Heart left ventricle (tissue), 16 donors: Measurements from ENCODE around the gene SLC22A14. TPM values are rescaled to one million over a fixed set of nuclear protein-coding genes. Genes with fewer than 3 reads are reported as not detected.

Experiments used
- ATAC-seq, 4 donors: fragments of 200-7000 bp; cut with Tn5 transposase; one replicate each; pipeline ENCODE4 v1.9.1; 2020 to 2022; ENCODE audit warnings: moderate library complexity in 4 of 4, mild to moderate bottlenecking in 3 of 4, moderate number of reproducible peaks in 1 of 4
- DNase-seq, 5 donors: peaks; one replicate each; pipeline ENCODE4 v3.0.0-alpha.2; 2020
- H3K27ac ChIP-seq, 12 donors: fragments of 200-600 bp; sonication (generic) in 4 of 12; one replicate each; pipeline versions ENCODE4 v1.5.0 to v1.8.0; 2016 to 2022; ENCODE audit warnings: mild to moderate bottlenecking in 2 of 12
- H3K27me3 ChIP-seq, 9 donors: fragments of 200-600 bp; sonication (generic) in 2 of 9; one replicate each; pipeline versions ENCODE4 v1.5.1 to v1.8.0; 2016 to 2022; ENCODE audit warnings: mild to moderate bottlenecking in 3 of 9
- H3K36me3 ChIP-seq, 9 donors: fragments of 200-600 bp; sonication (generic) in 2 of 9; one replicate each; pipeline versions ENCODE4 v1.5.0 to v1.8.0; 2018 to 2022; ENCODE audit warnings: mild to moderate bottlenecking in 2 of 9
- H3K4me1 ChIP-seq, 12 donors: fragments of 200-600 bp; sonication (generic) in 4 of 12; one replicate each; pipeline versions ENCODE4 v1.5.0 to v1.8.0; 2016 to 2022; ENCODE audit warnings: mild to moderate bottlenecking in 3 of 12
- H3K4me3 ChIP-seq, 12 donors: fragments of 200-600 bp; sonication (generic) in 4 of 12; one replicate each; pipeline versions ENCODE4 v1.5.0 to v1.8.0; 2017 to 2022; ENCODE audit warnings: mild to moderate bottlenecking in 9 of 12, moderate library complexity in 4 of 12
- H3K9me3 ChIP-seq, 12 donors: fragments of 200-600 bp; sonication (generic) in 4 of 12; one replicate each; pipeline versions ENCODE4 v1.5.0 to v1.8.0; 2016 to 2022; ENCODE audit warnings: mild to moderate bottlenecking in 1 of 12
- POLR2A ChIP-seq, 2 donors: fragments of 450-650 bp; IDR thresholded peaks; one replicate each; pipeline ENCODE4 v1.6.1; 2017; ENCODE audit warnings: antibody characterized with exemption in 2 of 2, mild to moderate bottlenecking in 2 of 2, moderate library complexity in 2 of 2
- WGBS, 4 donors: extraction: QIAGEN DNeasy Blood & Tissue Kit in 2 of 4; methylation state at CpG; one replicate each; pipeline versions ENCODE4 v1.1.5 to v1.1.7; 2013 to 2018; 5-methylcytosine and 5-hydroxymethylcytosine counted together
- intact Hi-C, 10 donors: fragments of 100-400 bp; cut with DNase I; formaldehyde crosslinking; loops; one replicate each; pipeline versions ENCODE4 v1.11.1 to v1.14.2; 2022
- polyA plus RNA-seq, 2 donors: library from polyadenylated mRNA; stranded (reverse); fragments of 200-250 nt; gene quantifications; one replicate each; pipeline ENCODE4 v1.2.3, GENCODE V29; 2013
- total RNA-seq, 9 donors: library from RNA; depleted of rRNA in 2 of 9; stranded (reverse); fragments of >200 nt in 2 of 9; fragmentation: NEBNext Ultra II Directional in 3 of 9; extraction: Animal tissue kit (Norgen Biotek cat#: 25700) in 3 of 9; gene quantifications; one replicate each; pipeline versions ENCODE4 v1.1.0 to v1.2.4, GENCODE V29; 2016 to 2023
- TF ChIP-seq, protein P1 (sequence below), 12 donors: fragments of 200-600 bp; sonication (generic) in 4 of 12; IDR thresholded peaks; one replicate each; pipeline versions ENCODE4 v1.5.0 to v1.8.0; 2018 to 2022; ENCODE audit warnings: antibody characterized with exemption in 12 of 12, mild to moderate bottlenecking in 5 of 12
- donor health status: ischemic (EF 13 %, LVEDD 7.1; RV severe dilation, severe dysfunction).
- donor health status: healthy with polysubstance abuse.
- donor health status: DM: no; HTN: yes; CAD: no.
- donor health status: DM: no; HTN: no; CAD: no.
- donor health status: ischemic (EF 25% LVEDD 6.9; RV normal size, moderate dysfunction).
- donor health status: ischemic (EF 25% LVEDD 5.7; RV mildly dilated, moderate dysfunction).
- donor health status: healthy.
- donor health status: DM: yes; HTN: yes; CAD: no.
- donor health status: ischemic (EF 35%, LVEDD 5.7; RV mildly dilated, moderate dysfunction).
- donor health status: nonischemic (EF 11% LVEDD 7.7; RV severe dilation, severe dysfunction).
- donor health status: DM: yes; HTN: yes; CAD: no.
- donor health status: PGD.
- donor health status: ischemic (EF 29% LVEDD 5.4; RV normal size, mild dysfunction).
- donor health status: nonischemic (EF 23%, LVEDD 6.1; RV moderate dilation, normal function).

SLC22A14 gene
- total and polyA plus RNA-seq, 11 donors: 0.06 to 0.14 (median 0.12) TPM; not detected in 7

DNA sequence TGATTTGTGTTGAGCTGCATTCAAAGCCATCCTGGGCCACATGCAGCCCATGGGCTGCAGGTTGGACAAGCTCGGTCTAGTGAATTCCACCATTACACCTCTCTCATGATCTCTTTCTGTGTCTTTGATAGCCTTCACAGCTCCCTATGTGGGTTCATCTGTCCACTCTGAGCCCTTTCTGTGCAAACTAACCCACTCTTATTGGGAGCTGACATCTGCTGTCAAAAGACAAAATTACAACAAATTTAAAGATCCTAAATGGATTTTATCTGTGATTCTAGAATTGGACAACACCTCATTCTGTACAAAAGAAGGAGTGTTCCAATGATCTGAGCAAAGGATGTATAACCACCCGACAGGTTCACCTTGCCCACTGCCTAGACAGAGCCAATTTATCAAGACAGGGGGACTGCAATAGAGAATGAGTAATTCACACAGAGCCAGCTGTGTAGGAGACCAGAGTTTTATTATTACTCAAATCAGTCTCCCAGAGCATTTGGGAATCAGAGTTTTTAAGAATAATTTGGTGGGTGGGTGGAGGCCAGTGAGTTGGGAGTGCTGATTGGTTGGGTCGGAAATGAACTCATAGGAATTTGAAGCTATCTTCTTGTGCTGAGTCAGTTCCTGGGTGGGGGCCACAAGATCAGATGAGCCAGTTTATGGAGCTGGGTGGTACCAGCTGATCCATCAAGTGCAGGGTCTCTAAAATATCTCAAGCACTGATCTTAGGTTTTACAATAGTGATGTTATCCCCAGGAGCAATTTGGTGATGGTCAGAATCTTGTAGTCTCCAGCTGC is 61.9 kb downstream of the SLC22A14 start:
- DNase-seq (no peak), ATAC-seq (no peak)
- Histone ChIP-seq H3K4me3 (no peak overlapping the region), H3K27ac (no peak overlapping the region), H3K9me3 (no peaks in the 10 kb centered on the region), H3K4me1 (peaks cover 0 to 22% (median 3%) of the 10 kb centered on the region in 12 donors), H3K27me3 (no peaks in the 10 kb centered on the region), H3K36me3 (no peaks in the 10 kb centered on the region)
- 78 to 93% (median 88%) methylated on average over 3 of the region's 3 CpGs for WGBS, 4 donors
- TF ChIP-seq POLR2A (IDR thresholded peaks at IDR 0.05): no peak
- TF ChIP-seq, protein P1, sequence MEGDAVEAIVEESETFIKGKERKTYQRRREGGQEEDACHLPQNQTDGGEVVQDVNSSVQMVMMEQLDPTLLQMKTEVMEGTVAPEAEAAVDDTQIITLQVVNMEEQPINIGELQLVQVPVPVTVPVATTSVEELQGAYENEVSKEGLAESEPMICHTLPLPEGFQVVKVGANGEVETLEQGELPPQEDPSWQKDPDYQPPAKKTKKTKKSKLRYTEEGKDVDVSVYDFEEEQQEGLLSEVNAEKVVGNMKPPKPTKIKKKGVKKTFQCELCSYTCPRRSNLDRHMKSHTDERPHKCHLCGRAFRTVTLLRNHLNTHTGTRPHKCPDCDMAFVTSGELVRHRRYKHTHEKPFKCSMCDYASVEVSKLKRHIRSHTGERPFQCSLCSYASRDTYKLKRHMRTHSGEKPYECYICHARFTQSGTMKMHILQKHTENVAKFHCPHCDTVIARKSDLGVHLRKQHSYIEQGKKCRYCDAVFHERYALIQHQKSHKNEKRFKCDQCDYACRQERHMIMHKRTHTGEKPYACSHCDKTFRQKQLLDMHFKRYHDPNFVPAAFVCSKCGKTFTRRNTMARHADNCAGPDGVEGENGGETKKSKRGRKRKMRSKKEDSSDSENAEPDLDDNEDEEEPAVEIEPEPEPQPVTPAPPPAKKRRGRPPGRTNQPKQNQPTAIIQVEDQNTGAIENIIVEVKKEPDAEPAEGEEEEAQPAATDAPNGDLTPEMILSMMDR (IDR thresholded peaks at IDR 0.05): no peak
- intact Hi-C loops: loop anchor here in 3 of 10 donors (10.0 kb wide), 2 partner anchors 209 to 229 kb away; partner anchors contain the start of genes ACAA1 (in 2 of the 3) and MYD88 (in 2 of the 3)

- peaks cover 0 to 29% (median 3%) of the 10 kb centered on the region in 12 donors for H3K4me1 ChIP-seq
- intact Hi-C loops: loop anchor here (2.0 to 10.0 kb wide), 6 partner anchors 131 to 231 kb away; partner anchors contain the start of genes ACAA1 (in 2 of the 10) and MYD88 (in 2 of the 10)
- H3K4me3 ChIP-seq: peak overlapping the region in 11 of 12 donors; percentile 44 to 93 (median 65)
- no peaks in the 10 kb centered on the region for H3K36me3 ChIP-seq
- DNase-seq: no peak
- peak overlapping the region in 2 of 12 donors; percentile 38 to 44 for H3K27ac ChIP-seq
- TF ChIP-seq POLR2A (IDR thresholded peaks at IDR 0.05): no peak
- TF ChIP-seq, protein P1 (IDR thresholded peaks at IDR 0.05): no peak
- H3K27me3 ChIP-seq: no peaks in the 10 kb centered on the region
- no peaks in the 10 kb centered on the region for H3K9me3 ChIP-seq
- ATAC-seq: peak in 3 of 4 donors; percentile 19 to 48 (median 41)
- 43 to 56% (median 45%) methylated on average over 7 to 10 of the region's 10 CpGs for WGBS, 4 donors
These were observed 63.9 kb downstream of the SLC22A14 start for GRCh38 chr3:38345879-38346586.

DNA sequence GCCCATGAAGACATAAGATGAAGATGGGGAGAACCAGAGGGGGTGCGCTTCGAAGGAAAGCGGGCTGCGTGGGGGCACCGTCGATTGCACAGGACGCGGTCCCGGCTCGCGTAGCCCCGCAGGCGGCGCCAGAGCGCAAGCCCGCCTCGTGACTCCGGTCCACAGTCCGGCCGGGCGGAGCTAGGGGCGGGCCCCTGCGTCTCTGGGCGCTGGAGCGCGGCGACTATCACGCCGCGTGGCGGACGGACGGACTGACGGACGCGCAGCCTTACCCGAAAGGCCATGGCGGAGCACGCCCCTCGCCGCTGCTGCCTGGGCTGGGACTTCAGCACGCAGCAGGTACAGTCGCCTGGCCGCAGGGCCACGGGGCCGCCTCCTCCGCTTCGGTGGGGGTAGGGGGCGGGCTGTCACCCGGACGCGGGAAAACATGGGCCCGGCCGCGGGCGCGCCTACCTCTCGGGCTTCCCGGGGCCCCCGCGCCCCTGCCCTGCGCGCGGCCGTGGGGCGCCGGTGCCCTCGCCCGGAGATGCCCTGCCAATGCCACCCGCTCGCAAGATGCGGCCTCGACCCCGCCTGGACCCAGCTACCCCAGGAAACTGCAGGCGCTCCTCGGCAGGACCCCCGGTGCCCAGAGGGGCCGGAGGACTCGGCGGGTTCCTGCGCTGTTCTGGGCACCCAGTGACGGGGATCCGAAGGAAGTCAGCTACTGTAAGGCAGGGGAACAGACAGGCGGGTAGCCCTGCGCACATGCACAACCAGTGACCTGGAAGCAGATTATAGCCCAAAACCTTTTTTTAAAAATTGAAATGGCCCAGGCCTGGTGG is 64.7 kb downstream of the SLC22A14 start, which contains the start of gene XYLB:
TSS of gene XYLB (plus strand) at position 199 of the 824 bp plus-strand sequence. CDS start at position 283, 84 bp downstream.
- Histone ChIP-seq H3K27ac (peak within 1 kb of the TSS in 5 of 12 donors; percentile 20 to 44 (median 25)), H3K27me3 (no peaks in the 10 kb centered on the region), H3K4me1 (peaks cover 0 to 29% (median 3%) of the 10 kb centered on the region in 12 donors), H3K4me3 (peak within 1 kb of the TSS; percentile 44 to 93 (median 65)), H3K9me3 (no peaks in the 10 kb centered on the region), H3K36me3 (no peaks in the 10 kb centered on the region)
- TF ChIP-seq POLR2A (IDR thresholded peaks at IDR 0.05): peak in 1 of 2 donors; percentile 29
- TF ChIP-seq, protein P1 (IDR thresholded peaks at IDR 0.05): peak; percentile 77 to 94 (median 88)
- 2% methylated on average over 29 to 85 of the region's 85 CpGs for WGBS, 4 donors
- DNase-seq: peak; percentile 86 to 94 (median 89)
- intact Hi-C loops: loop anchor here (2.0 to 10.0 kb wide), 6 partner anchors 131 to 232 kb away; partner anchors contain the start of genes ACAA1 (in 2 of the 10) and MYD88 (in 2 of the 10)
- peak; percentile 92 to 100 (median 99) for ATAC-seq
